BE2C (cell line): ENCODE measurements around the gene BLACAT1.

Experiments used
- DNase-seq: peaks from one replicate; pipeline ENCODE4 v3.0.0-alpha.2; 2020
- H3K27me3 ChIP-seq: fragments of 250-450 bp; sonication (Bioruptor Pico); 2 replicates; pipeline ENCODE4 v1.5.1; 2020; ENCODE audit warnings: mild to moderate bottlenecking
- H3K36me3 ChIP-seq: fragments of 250-450 bp; sonication (Bioruptor Pico); 2 replicates; pipeline ENCODE4 v1.5.1; 2020; ENCODE audit warnings: mild to moderate bottlenecking
- H3K4me1 ChIP-seq: fragments of 250-450 bp; sonication (Bioruptor Pico); 2 replicates; pipeline ENCODE4 v1.5.1; 2020
- H3K4me3 ChIP-seq: 2 replicates; pipeline ENCODE4 v1.5.1; 2011; ENCODE audit warnings: low read depth, low read length
- H3K9me3 ChIP-seq: fragments of 250-450 bp; sonication (Bioruptor Pico); 2 replicates; pipeline ENCODE4 v1.5.1; 2020
- TF ChIP-seq, protein P1 (sequence below): IDR thresholded peaks from 2 replicates; pipeline ENCODE4 v1.5.1; 2012; ENCODE audit warnings: mild to moderate bottlenecking, low read depth, low read length

The BLACAT1 gene

DNA sequence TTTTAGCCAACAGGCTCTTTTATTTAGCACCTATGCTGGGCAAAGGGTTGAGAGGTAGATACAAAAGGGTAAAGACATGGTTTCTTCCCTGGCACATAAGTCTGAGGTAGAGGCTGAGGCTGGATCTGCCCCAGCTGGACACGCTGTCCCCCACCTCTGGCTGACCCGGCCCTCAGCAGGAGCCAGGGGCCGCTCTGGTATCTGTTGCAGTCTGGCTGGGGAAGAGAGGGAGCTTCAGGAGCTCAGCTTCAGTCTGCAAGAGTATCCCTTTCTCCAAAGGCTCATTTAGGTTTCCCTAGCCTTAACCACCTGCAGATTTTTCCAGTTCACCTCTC, 14.2 kb downstream of the BLACAT1 start:
- H3K36me3 ChIP-seq = no peaks in the 10 kb centered on the region
- no peaks in the 10 kb centered on the region for H3K9me3 ChIP-seq
- H3K4me3 ChIP-seq = no peak overlapping the region
- H3K4me1 ChIP-seq = peaks cover 6% of the 10 kb centered on the region; the same call in 1 of the 2 replicates
- DNase-seq = no peak
- TF ChIP-seq, protein P1, sequence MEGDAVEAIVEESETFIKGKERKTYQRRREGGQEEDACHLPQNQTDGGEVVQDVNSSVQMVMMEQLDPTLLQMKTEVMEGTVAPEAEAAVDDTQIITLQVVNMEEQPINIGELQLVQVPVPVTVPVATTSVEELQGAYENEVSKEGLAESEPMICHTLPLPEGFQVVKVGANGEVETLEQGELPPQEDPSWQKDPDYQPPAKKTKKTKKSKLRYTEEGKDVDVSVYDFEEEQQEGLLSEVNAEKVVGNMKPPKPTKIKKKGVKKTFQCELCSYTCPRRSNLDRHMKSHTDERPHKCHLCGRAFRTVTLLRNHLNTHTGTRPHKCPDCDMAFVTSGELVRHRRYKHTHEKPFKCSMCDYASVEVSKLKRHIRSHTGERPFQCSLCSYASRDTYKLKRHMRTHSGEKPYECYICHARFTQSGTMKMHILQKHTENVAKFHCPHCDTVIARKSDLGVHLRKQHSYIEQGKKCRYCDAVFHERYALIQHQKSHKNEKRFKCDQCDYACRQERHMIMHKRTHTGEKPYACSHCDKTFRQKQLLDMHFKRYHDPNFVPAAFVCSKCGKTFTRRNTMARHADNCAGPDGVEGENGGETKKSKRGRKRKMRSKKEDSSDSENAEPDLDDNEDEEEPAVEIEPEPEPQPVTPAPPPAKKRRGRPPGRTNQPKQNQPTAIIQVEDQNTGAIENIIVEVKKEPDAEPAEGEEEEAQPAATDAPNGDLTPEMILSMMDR = no peak
- no peaks in the 10 kb centered on the region for H3K27me3 ChIP-seq

DNA sequence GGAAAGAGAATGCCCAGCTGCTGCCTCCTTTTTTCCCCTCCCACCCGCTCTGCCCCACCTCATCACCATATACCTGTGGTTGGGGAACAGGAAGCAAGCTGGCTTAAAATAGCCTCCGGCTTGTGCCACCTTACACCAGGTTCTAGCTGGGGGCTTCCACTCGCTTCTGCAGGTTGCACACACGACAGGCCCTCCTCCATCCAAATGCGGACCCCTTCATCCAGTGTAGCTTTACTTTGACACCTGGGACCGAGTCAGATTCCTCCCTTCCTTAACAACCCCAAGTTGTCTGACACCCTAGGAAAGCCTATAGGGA, 14.6 kb downstream of the BLACAT1 start:
- no peak for DNase-seq
- Histone ChIP-seq H3K9me3 (no peaks in the 10 kb centered on the region), H3K27me3 (no peaks in the 10 kb centered on the region), H3K4me3 (no peak overlapping the region), H3K4me1 (peaks cover 6% of the 10 kb centered on the region; the same call in 1 of the 2 replicates), H3K36me3 (no peaks in the 10 kb centered on the region)
- TF ChIP-seq, protein P1 = no peak

DNA sequence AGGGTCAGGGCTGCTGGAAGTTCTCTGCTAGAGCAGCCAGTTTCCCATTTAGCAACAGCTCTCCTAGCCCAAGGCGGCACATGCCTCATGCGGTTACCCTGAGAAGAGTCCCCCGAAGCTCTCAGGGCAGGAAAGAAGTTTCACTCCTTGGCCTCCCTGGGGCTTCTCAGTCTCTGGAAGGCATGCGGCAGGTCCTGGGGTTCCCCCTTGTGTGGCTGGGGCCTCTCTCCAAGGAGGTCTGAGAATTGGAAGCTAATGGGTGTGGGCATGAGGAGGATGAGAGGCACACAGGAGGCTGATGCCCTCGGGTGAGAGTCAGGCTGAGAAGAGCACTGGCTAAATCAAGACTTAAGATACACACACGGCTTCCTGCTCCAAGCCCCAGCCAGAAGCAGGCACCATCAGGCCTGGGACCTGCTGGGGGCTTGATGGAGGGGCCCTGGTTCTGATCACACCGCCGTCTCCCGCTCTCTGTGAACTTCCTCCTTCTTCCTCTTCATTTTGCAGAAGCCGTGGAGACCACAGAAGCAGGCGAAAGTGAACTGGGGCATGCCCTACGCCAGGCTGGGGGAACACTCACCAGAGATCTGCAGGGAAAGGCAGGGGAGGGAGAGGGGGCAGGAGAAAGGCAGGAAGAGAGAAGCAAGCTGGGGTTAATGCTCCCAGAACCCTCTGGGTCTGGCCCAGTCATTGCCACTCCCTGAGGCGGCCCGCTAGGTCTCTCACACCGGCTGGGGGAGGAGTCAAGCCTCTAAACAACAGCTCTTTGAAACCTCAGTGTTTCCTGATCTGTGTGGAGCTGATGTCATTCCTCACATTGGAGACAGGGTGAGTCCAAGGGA, 15.1 kb downstream of the BLACAT1 start:
- Histone ChIP-seq H3K4me3 (no peak overlapping the region), H3K9me3 (no peaks in the 10 kb centered on the region), H3K4me1 (peaks cover 7% of the 10 kb centered on the region; the same call in 1 of the 2 replicates), H3K36me3 (no peaks in the 10 kb centered on the region), H3K27me3 (no peaks in the 10 kb centered on the region)
- TF ChIP-seq, protein P1 = no peak
- no peak for DNase-seq

DNA sequence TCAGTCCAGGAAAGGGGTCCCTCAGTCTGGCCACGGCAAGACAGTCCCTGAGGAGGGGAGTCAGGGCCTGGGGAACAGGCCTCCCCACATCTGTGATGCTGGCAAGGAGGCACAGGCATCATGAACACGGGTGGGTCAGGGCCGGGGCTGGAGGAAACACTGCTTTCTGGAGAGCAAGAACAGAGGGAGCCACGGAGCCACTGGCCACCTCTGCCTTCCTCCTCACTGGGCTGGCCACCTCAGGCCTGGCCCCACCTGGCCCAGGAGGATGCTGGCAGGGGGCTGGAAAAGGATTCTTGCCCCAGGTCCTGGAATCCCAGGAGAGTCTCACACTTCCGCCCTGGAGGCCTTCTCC, 15.7 kb downstream of the BLACAT1 start:
- no peaks in the 10 kb centered on the region for H3K9me3 ChIP-seq
- TF ChIP-seq, protein P1 = no peak
- H3K27me3 ChIP-seq = no peaks in the 10 kb centered on the region
- no peak for DNase-seq
- no peak overlapping the region for H3K4me3 ChIP-seq
- peaks cover 12% of the 10 kb centered on the region; the same call in 1 of the 2 replicates for H3K4me1 ChIP-seq
- H3K36me3 ChIP-seq = no peaks in the 10 kb centered on the region

DNA sequence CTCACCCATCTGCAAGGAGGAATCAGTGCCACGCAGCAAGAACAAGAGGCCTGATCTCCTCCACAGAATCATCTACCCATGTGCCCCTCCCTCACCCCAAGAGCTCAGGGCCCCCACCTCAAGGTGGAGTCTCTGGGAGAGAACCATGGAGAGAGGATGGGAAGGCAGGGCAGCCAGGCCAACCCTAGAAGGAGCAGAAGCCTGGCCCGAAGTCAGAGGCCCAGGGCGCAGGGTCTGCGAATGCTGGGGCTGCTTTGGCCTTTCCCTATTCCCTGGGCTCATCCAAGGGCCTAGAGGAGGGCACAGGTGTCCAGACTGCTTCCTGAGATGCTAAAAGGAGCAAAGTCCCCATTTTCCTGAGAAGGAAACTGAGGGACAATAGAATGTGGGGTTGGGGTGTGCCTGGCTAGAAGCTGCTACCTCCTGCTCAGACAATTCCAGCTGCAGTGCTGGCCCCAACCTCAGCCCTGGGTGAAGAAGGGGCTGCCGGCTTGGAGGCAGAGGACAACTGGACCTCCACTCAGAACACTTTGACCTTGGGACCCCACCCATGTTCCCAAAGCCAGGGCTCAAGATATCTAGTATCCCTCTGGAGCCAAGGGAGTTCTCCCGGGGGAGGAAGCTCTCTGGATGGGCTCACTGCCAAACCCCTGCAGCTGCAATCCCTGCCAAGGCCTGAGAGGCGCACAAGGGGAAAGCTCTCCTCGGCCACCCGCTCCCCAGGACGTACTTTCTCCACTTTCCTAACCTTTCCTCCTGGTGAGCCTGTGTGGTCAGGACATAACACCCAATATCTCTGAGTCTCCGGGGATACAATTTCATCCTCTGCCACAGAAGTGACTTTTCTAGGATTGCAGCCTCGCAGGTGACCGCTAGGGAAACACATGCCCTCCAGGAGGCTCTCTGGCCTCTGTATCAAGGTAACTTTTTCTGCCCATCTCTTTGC, 17.4 kb downstream of the BLACAT1 start:
- Histone ChIP-seq H3K27me3 (no peaks in the 10 kb centered on the region), H3K36me3 (no peaks in the 10 kb centered on the region), H3K4me1 (peaks cover 12% of the 10 kb centered on the region; the same call in 1 of the 2 replicates), H3K4me3 (no peak overlapping the region), H3K9me3 (no peaks in the 10 kb centered on the region)
- peak; percentile 86 for DNase-seq
- TF ChIP-seq, protein P1 = peak; percentile 69
